PC-3 (cell line): Measurements from ENCODE around the gene PIK3R5. TPM values are rescaled to one million over a fixed set of nuclear protein-coding genes. Genes with fewer than 3 reads are reported as not detected.

ENCODE experiments used
- ATAC-seq: fragments of 200-7000 bp; cut with Tn5 transposase; 2 replicates; pipeline ENCODE4 v1.9.1; 2020; ENCODE audit warnings: mild to moderate bottlenecking, moderate library complexity
- BruUV-seq: library from RNA; stranded (reverse); fragments of 400-500 nt; replicated peaks from 2 replicates; lab custom pipeline; 2021; lab: Mats Ljungman, UMichigan
- CTCF ChIA-PET: fragments of 300-600 bp; sonication (Branson Sonifier 250); formaldehyde crosslinking; loops from one replicate; lab custom pipeline; 2022; ENCODE audit warnings: antibody characterized with exemption; lab: Charles Lee
- POLR2A ChIA-PET: fragments of 300-600 bp; sonication (Branson Sonifier 250); formaldehyde crosslinking; loops from one replicate; lab custom pipeline; 2022; ENCODE audit warnings: antibody characterized with exemption; ENCODE audit not compliant: unreplicated experiment; lab: Charles Lee
- DNase-seq: peaks from one replicate; pipeline ENCODE4 v3.0.0-alpha.2; 2015
- H2AFZ ChIP-seq: fragments of 300-600 bp; sonication (generic); 2 replicates; pipeline ENCODE4 v1.6.0; 2016; ENCODE audit warnings: antibody characterized with exemption, low read length
- H3F3A ChIP-seq: fragments of 300-600 bp; sonication (generic); one replicate; pipeline ENCODE4 v1.6.0; 2017; ENCODE audit warnings: antibody characterized with exemption, low read length, control low read depth, mild to moderate bottlenecking; ENCODE audit not compliant: unreplicated experiment
- H3K27ac ChIP-seq: fragments of 300-600 bp; sonication (generic); 2 replicates; pipeline ENCODE4 v1.5.1; 2016; ENCODE audit warnings: mild to moderate bottlenecking, low read length
- H3K27me3 ChIP-seq: fragments of 300-600 bp; sonication (generic); 2 replicates; pipeline ENCODE4 v1.6.1; 2016; ENCODE audit warnings: low read length, mixed read lengths
- H3K36me3 ChIP-seq: fragments of 300-600 bp; sonication (generic); 2 replicates; pipeline ENCODE4 v1.6.1; 2016; ENCODE audit warnings: low read depth, mixed run types, low read length, mixed read lengths
- H3K4me1 ChIP-seq: fragments of 300-600 bp; sonication (generic); 2 replicates; pipeline ENCODE4 v1.5.1; 2016; ENCODE audit warnings: low read length; ENCODE audit not compliant: insufficient read depth
- H3K4me2 ChIP-seq: fragments of 300-600 bp; sonication (generic); 2 replicates; pipeline ENCODE4 v1.6.0; 2016; ENCODE audit warnings: low read length
- H3K4me3 ChIP-seq: fragments of 300-600 bp; sonication (generic); 2 replicates; pipeline ENCODE4 v1.5.1; 2016; ENCODE audit warnings: mild to moderate bottlenecking, low read length, mixed read lengths
- H3K79me2 ChIP-seq: fragments of 300-600 bp; sonication (generic); 2 replicates; pipeline ENCODE4 v1.6.1; 2017; ENCODE audit warnings: low read length, mixed read lengths
- H3K9ac ChIP-seq: fragments of 300-600 bp; sonication (generic); 2 replicates; pipeline ENCODE4 v1.6.0; 2016; ENCODE audit warnings: mild to moderate bottlenecking, low read length
- H3K9me2 ChIP-seq: fragments of 300-600 bp; sonication (generic); replicated peaks from 2 replicates; pipeline ENCODE4 v1.6.1; 2016; ENCODE audit warnings: mixed run types, low read length, mixed read lengths
- H3K9me3 ChIP-seq: fragments of 300-600 bp; sonication (generic); 2 replicates; pipeline ENCODE4 v1.6.1; 2016; ENCODE audit warnings: low read length, mixed read lengths
- H4K20me1 ChIP-seq: fragments of 300-600 bp; sonication (generic); 2 replicates; pipeline ENCODE4 v1.6.1; 2016; ENCODE audit warnings: low read length, mixed read lengths
- CTCF ChIP-seq: fragments of 300-600 bp; sonication (generic); conservative IDR thresholded peaks from 2 replicates; pipeline ENCODE4 v1.5.1; 2017; ENCODE audit warnings: antibody characterized with exemption, low read depth, mild to moderate bottlenecking, low read length
- EZH2 ChIP-seq: fragments of 300-600 bp; sonication (generic); IDR thresholded peaks from one replicate; pipeline ENCODE4 v1.6.1; 2017; ENCODE audit warnings: antibody characterized with exemption, mild to moderate bottlenecking, low read length; ENCODE audit not compliant: unreplicated experiment
- EZH2phosphoT487 ChIP-seq: fragments of 300-600 bp; sonication (generic); IDR thresholded peaks from 2 replicates; pipeline ENCODE4 v1.6.1; 2018; ENCODE audit warnings: mild to moderate bottlenecking, antibody characterized with exemption, low read length, borderline replicate concordance
- intact Hi-C: fragments of 100-400 bp; cut with micrococcal nuclease; formaldehyde crosslinking; loops from 2 replicates; pipeline ENCODE4 v1.9.0; 2023
- total RNA-seq: library from RNA; depleted of rRNA; stranded (reverse); fragments of >200 nt; gene quantifications from 2 replicates; pipeline ENCODE4 v1.2.3, GENCODE V29; 2014

PIK3R5 gene
- total RNA-seq, 1 experiment from 2014 or later = not detected

DNA sequence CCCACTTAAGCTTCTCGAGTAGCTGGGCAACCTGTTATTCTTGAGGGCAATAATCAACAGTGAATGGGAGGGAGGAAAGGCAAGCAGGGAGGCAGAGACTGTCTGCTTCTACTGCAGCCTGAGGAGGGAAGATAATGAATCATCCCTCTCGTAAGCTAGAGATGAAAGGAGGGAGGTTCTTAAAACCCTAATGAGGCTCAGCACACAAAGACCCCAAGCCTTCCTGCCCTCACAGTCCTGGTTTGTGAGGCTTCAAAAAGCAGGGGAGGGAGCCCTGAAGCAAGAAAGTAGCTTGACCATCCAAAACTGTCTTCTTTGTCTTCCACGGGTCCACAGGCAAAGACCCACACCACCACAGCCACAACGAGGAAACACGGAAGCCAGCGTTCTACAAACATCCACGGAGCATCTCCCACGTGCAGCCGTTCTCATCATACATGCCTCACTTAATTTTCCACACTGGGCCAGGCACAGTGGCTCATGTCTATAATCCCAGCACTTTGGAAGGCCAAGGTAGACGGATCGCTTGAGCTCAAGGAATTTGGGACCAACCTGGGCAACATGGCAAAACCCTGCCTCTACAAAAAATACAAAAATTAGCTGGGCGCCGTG, 1.8 kb downstream of the PIK3R5 start:
- H3K4me1 ChIP-seq = no peaks in the 10 kb centered on the region
- ATAC-seq = no peak
- ChIA-PET CTCF (no interaction called here), POLR2A (no interaction called here)
- H3K79me2 ChIP-seq = no peaks in the 10 kb centered on the region
- no peaks in the 10 kb centered on the region for H4K20me1 ChIP-seq
- DNase-seq = no peak
- no peaks in the 10 kb centered on the region for H3K9me2 ChIP-seq
- no peaks in the 10 kb centered on the region for H3K9me3 ChIP-seq
- H3K36me3 ChIP-seq = no peaks in the 10 kb centered on the region
- intact Hi-C loops = no loop called here
- H2AFZ ChIP-seq = no peak overlapping the region
- TF ChIP-seq CTCF = no peak
- no peak for TF ChIP-seq EZH2phosphoT487
- H3K9ac ChIP-seq = no peak overlapping the region
- H3K4me2 ChIP-seq = no peak overlapping the region
- H3K27ac ChIP-seq = no peak overlapping the region
- no peak overlapping the region for H3K4me3 ChIP-seq
- no peaks in the 10 kb centered on the region for H3K27me3 ChIP-seq
- H3F3A ChIP-seq = no peaks in the 10 kb centered on the region
- BruUV-seq = no TSS peak

- no peak for ATAC-seq
- H3K9me3 ChIP-seq = no peaks in the 10 kb centered on the region
- no peak overlapping the region for H3K4me3 ChIP-seq
- no peak overlapping the region for H3K27ac ChIP-seq
- no peaks in the 10 kb centered on the region for H4K20me1 ChIP-seq
- H2AFZ ChIP-seq = no peak overlapping the region
- TF ChIP-seq EZH2 (no peak), CTCF (no peak), EZH2phosphoT487 (no peak)
- H3K27me3 ChIP-seq = no peaks in the 10 kb centered on the region
- H3K36me3 ChIP-seq = no peaks in the 10 kb centered on the region
- no peaks in the 10 kb centered on the region for H3K9me2 ChIP-seq
- H3F3A ChIP-seq = no peaks in the 10 kb centered on the region
- H3K79me2 ChIP-seq = no peaks in the 10 kb centered on the region
- POLR2A ChIA-PET = no interaction called here
- no peak overlapping the region for H3K4me2 ChIP-seq
- H3K9ac ChIP-seq = no peak overlapping the region
- no peak for DNase-seq
- H3K4me1 ChIP-seq = no peaks in the 10 kb centered on the region
- CTCF ChIA-PET = no interaction called here
- no TSS peak for BruUV-seq
- intact Hi-C loops = no loop called here
Observed at GRCh38 chr17:8963014-8963413, 2.5 kb downstream of the PIK3R5 start.

DNA sequence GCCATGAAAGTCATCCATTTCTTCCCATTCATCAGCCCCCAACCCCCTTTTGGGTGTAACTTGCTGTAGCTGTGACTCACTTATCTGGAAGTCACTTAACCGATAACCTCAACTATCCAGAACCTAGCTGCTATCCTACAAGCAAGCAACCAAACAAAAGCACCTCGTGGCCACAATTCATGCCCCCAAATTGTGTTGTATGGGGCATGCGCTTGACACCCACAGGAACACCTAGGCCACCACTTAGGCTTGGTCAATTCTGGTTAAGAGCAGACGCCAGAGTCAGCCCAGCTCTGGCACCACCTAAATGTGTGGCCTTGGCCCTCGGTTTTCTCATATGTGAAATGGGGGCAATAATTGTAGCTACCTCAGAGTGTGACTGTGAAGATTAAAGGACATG, 3.7 kb downstream of the PIK3R5 start:
- CTCF ChIA-PET = no interaction called here
- intact Hi-C loops = no loop called here
- Histone ChIP-seq H3K4me1 (no peaks in the 10 kb centered on the region), H3K4me3 (no peak overlapping the region), H3K4me2 (no peak overlapping the region), H4K20me1 (no peaks in the 10 kb centered on the region), H3K9ac (no peak overlapping the region), H3K27me3 (peaks cover 11% of the 10 kb centered on the region), H2AFZ (no peak overlapping the region), H3F3A (no peaks in the 10 kb centered on the region), H3K79me2 (no peaks in the 10 kb centered on the region), H3K9me3 (no peaks in the 10 kb centered on the region), H3K9me2 (no peaks in the 10 kb centered on the region), H3K27ac (no peak overlapping the region), H3K36me3 (no peaks in the 10 kb centered on the region)
- DNase-seq (no peak), ATAC-seq (no peak)
- POLR2A ChIA-PET = no interaction called here
- no peak for TF ChIP-seq EZH2phosphoT487
- TF ChIP-seq CTCF = no peak
- no peak for TF ChIP-seq EZH2
- BruUV-seq = no TSS peak
